ENCODE results near the gene TMEM132E.

Gene TMEM132E

DNA sequence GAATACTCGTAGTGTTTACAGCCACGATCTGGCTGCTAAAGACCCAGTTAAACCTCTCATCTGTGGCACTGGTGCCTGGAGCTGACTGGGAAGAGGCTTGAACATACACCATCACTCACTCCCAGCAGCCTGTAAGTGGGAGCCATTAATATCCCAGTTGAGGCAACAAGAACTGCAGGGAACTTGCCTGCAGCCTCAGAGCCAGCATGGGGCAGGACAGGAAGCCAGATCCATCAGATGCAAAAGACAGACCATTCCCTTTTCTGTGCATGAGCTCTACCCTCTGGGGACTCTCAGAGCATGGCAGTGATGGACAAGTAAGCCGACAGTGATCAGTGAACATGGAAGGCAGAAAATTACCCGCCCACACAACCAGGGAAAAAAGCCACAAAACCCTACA lies 91.8 kb downstream of the TMEM132E start:
- Histone ChIP-seq H3K4me2 (no peak overlapping the region), H4K20me1 (ENCODE audit: insufficient read depth) (no peaks in the 10 kb centered on the region), H3K27ac (no peak overlapping the region), H3K4me3 (IDR thresholded peaks at IDR 0.05; ENCODE audit: insufficient read depth, low read depth, low read length) (no peak overlapping the region), H3K9ac (no peak overlapping the region), H3K36me3 (ENCODE audit: insufficient read depth) (no peaks in the 10 kb centered on the region), H3K27me3 (ENCODE audit: insufficient read depth, low read depth) (no peaks in the 10 kb centered on the region), H3K79me2 (ENCODE audit: insufficient read depth, low read depth) (no peaks in the 10 kb centered on the region), H2AFZ (ENCODE audit: low read depth) (no peak overlapping the region), H3K4me1 (ENCODE audit: low read depth, poor library complexity, severe bottlenecking) (no peaks in the 10 kb centered on the region)
- TF ChIP-seq, protein P1, sequence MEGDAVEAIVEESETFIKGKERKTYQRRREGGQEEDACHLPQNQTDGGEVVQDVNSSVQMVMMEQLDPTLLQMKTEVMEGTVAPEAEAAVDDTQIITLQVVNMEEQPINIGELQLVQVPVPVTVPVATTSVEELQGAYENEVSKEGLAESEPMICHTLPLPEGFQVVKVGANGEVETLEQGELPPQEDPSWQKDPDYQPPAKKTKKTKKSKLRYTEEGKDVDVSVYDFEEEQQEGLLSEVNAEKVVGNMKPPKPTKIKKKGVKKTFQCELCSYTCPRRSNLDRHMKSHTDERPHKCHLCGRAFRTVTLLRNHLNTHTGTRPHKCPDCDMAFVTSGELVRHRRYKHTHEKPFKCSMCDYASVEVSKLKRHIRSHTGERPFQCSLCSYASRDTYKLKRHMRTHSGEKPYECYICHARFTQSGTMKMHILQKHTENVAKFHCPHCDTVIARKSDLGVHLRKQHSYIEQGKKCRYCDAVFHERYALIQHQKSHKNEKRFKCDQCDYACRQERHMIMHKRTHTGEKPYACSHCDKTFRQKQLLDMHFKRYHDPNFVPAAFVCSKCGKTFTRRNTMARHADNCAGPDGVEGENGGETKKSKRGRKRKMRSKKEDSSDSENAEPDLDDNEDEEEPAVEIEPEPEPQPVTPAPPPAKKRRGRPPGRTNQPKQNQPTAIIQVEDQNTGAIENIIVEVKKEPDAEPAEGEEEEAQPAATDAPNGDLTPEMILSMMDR (conservative IDR thresholded peaks at IDR 0.05; ENCODE audit: low read depth, low read length), result no peak

GRCh38 chr17:34672176-34672785 lies 92.9 kb downstream of the TMEM132E start:
- Histone ChIP-seq H4K20me1 (ENCODE audit: insufficient read depth) (no peaks in the 10 kb centered on the region), H3K27ac (no peak overlapping the region), H3K79me2 (ENCODE audit: insufficient read depth, low read depth) (no peaks in the 10 kb centered on the region), H3K4me2 (no peak overlapping the region), H3K4me3 (IDR thresholded peaks at IDR 0.05; ENCODE audit: insufficient read depth, low read depth, low read length) (no peak overlapping the region), H3K27me3 (ENCODE audit: insufficient read depth, low read depth) (no peaks in the 10 kb centered on the region), H2AFZ (ENCODE audit: low read depth) (no peak overlapping the region), H3K36me3 (ENCODE audit: insufficient read depth) (no peaks in the 10 kb centered on the region), H3K9ac (no peak overlapping the region), H3K4me1 (ENCODE audit: low read depth, poor library complexity, severe bottlenecking) (no peaks in the 10 kb centered on the region)
- TF ChIP-seq, protein P1 (conservative IDR thresholded peaks at IDR 0.05; ENCODE audit: low read depth, low read length), result no peak

DNA sequence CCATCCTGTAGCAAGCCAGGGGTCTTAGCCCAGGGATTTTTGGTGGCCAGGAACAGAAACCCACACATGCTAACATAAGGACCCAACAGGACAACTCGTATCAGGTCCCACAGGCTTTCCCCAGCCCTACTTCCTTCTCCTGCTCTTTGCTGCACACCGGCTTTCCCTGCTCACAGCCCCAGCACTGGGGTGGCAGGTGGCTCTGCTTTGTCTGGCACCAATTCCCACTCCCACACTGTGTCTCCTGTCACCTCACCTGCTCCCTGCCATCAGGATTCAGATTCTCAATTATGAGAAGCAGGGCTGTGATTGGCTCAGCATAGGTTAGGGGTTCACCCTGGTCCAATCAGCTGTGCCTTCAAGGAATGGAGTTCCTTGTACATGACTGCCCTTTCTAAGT lies 94.1 kb downstream of the TMEM132E start:
- H3K79me2 ChIP-seq (ENCODE audit: insufficient read depth, low read depth), result no peaks in the 10 kb centered on the region
- H3K4me1 ChIP-seq (ENCODE audit: low read depth, poor library complexity, severe bottlenecking), result no peaks in the 10 kb centered on the region
- H4K20me1 ChIP-seq (ENCODE audit: insufficient read depth), result no peaks in the 10 kb centered on the region
- no peaks in the 10 kb centered on the region for H3K27me3 ChIP-seq (ENCODE audit: insufficient read depth, low read depth)
- TF ChIP-seq, protein P1 (conservative IDR thresholded peaks at IDR 0.05; ENCODE audit: low read depth, low read length), result no peak
- no peak overlapping the region for H3K27ac ChIP-seq
- H3K4me2 ChIP-seq, result no peak overlapping the region
- no peak overlapping the region for H3K9ac ChIP-seq
- no peak overlapping the region for H2AFZ ChIP-seq (ENCODE audit: low read depth)
- no peaks in the 10 kb centered on the region for H3K36me3 ChIP-seq (ENCODE audit: insufficient read depth)
- no peak overlapping the region for H3K4me3 ChIP-seq (IDR thresholded peaks at IDR 0.05; ENCODE audit: insufficient read depth, low read depth, low read length)

DNA sequence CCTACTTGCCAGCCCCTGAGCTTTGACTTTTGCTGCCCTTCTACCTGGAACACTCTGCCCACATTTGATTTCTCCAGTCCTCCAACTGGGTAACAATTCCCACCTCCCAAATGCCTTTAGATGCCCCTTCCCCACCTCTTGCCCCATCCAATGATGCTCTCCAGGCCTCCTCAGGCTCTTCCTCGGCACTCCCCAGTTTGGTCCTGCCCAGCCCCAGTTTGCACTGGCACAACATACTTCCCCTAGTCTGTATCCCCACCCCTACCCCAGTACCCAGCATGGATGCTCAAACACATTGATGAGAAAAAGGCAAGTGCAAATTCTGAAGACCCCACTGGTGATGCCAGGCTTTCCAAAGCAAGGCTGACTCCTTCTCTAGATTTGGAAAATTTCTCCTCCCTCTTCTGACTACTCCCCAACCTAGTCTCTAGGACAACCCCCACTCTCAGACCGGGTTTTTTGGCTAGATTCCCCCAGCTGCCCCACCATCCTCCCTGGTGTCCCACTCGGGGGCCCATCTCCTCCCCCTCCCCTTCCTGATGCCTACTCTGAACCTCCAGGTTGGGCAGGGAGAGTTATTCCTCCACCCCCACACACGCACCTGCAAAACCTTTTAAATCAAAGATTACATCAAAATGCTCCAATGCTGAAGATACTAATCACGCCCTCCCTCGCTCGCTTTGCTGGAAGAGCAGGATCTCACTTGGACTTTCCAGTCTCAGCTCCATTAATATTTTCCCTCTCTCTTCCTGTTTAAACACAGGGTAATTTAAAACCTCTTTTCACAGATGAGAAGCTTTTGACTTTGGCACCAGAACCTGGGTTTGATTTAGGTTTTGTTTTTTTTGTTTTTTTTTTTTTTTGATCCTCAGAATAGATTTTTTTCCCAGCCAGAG lies 94.9 kb downstream of the TMEM132E start:
- no peak overlapping the region for H3K4me3 ChIP-seq (IDR thresholded peaks at IDR 0.05; ENCODE audit: insufficient read depth, low read depth, low read length)
- H3K9ac ChIP-seq, result no peak overlapping the region
- no peaks in the 10 kb centered on the region for H3K27me3 ChIP-seq (ENCODE audit: insufficient read depth, low read depth)
- no peak overlapping the region for H3K4me2 ChIP-seq
- no peaks in the 10 kb centered on the region for H3K36me3 ChIP-seq (ENCODE audit: insufficient read depth)
- no peak overlapping the region for H3K27ac ChIP-seq
- no peaks in the 10 kb centered on the region for H3K79me2 ChIP-seq (ENCODE audit: insufficient read depth, low read depth)
- H3K4me1 ChIP-seq (ENCODE audit: low read depth, poor library complexity, severe bottlenecking), result no peaks in the 10 kb centered on the region
- H4K20me1 ChIP-seq (ENCODE audit: insufficient read depth), result no peaks in the 10 kb centered on the region
- no peak overlapping the region for H2AFZ ChIP-seq (ENCODE audit: low read depth)
- TF ChIP-seq, protein P1 (conservative IDR thresholded peaks at IDR 0.05; ENCODE audit: low read depth, low read length), result no peak
